ENCODE results near the gene TFR2.

The TFR2 gene

GRCh38 chr7:100573691-100574361 is 67.5 kb downstream of the TFR2 start, which contains the start of gene SAP25:
Gene SAP25, minus strand, starts transcription at chr7:100573900. Its CDS starts 158 bp downstream, at chr7:100573742.
- DNase-seq: no peak
- peaks cover 45 to 66% (median 50%) of the 10 kb centered on the region in 3 donors for H3K36me3 ChIP-seq
- intact Hi-C loops (cut with DNase I; ENCODE audit: low total_unique reads): no loop called here
- no peak for TF ChIP-seq CTCF (IDR thresholded peaks at IDR 0.05)
- H3K9me3 ChIP-seq: no peaks in the 10 kb centered on the region
- no peak within 1 kb of the TSS for H3K27ac ChIP-seq
- peaks cover 0 to 20% (median 14%) of the 10 kb centered on the region in 4 donors for H3K4me1 ChIP-seq
- H3K27me3 ChIP-seq: no peaks in the 10 kb centered on the region
- H3K4me3 ChIP-seq: no peak within 1 kb of the TSS

- peaks cover 0 to 20% (median 14%) of the 10 kb centered on the region in 4 donors for H3K4me1 ChIP-seq
- no peaks in the 10 kb centered on the region for H3K27me3 ChIP-seq
- no peak overlapping the region for H3K4me3 ChIP-seq
- H3K27ac ChIP-seq: no peak overlapping the region
- DNase-seq: peak in 1 of 2 donors; percentile 60
- peaks cover 38 to 59% (median 43%) of the 10 kb centered on the region in 3 donors for H3K36me3 ChIP-seq
- H3K9me3 ChIP-seq: no peaks in the 10 kb centered on the region
- no peak for TF ChIP-seq CTCF (IDR thresholded peaks at IDR 0.05)
- intact Hi-C loops (cut with DNase I; ENCODE audit: low total_unique reads): no loop called here
Measured at GRCh38 chr7:100572949-100573675, 68.2 kb downstream of the TFR2 start.

GRCh38 chr7:100572281-100572948 is 68.9 kb downstream of the TFR2 start:
- Histone ChIP-seq H3K36me3 (peaks cover 31 to 52% (median 36%) of the 10 kb centered on the region in 3 donors), H3K4me1 (peaks cover 0 to 21% (median 15%) of the 10 kb centered on the region in 4 donors), H3K27ac (no peak overlapping the region), H3K4me3 (no peak overlapping the region), H3K27me3 (no peaks in the 10 kb centered on the region), H3K9me3 (no peaks in the 10 kb centered on the region)
- no peak for TF ChIP-seq CTCF (IDR thresholded peaks at IDR 0.05)
- intact Hi-C loops (cut with DNase I; ENCODE audit: low total_unique reads): no loop called here
- DNase-seq: peak in 1 of 2 donors; percentile 63

- Histone ChIP-seq H3K27ac (no peak overlapping the region), H3K36me3 (peaks cover 26 to 45% (median 29%) of the 10 kb centered on the region in 3 donors), H3K4me1 (peaks cover 0 to 21% (median 15%) of the 10 kb centered on the region in 4 donors), H3K9me3 (no peaks in the 10 kb centered on the region), H3K4me3 (no peak overlapping the region), H3K27me3 (no peaks in the 10 kb centered on the region)
- no peak for DNase-seq
- intact Hi-C loops (cut with DNase I; ENCODE audit: low total_unique reads): no loop called here
- no peak for TF ChIP-seq CTCF (IDR thresholded peaks at IDR 0.05)
Measured at GRCh38 chr7:100571829-100572116, 69.6 kb downstream of the TFR2 start.

- Histone ChIP-seq H3K9me3 (no peaks in the 10 kb centered on the region), H3K4me3 (no peak overlapping the region), H3K27me3 (no peaks in the 10 kb centered on the region), H3K27ac (no peak overlapping the region), H3K4me1 (peaks cover 0 to 21% (median 15%) of the 10 kb centered on the region in 4 donors), H3K36me3 (peaks cover 22 to 40% (median 24%) of the 10 kb centered on the region in 3 donors)
- intact Hi-C loops (cut with DNase I; ENCODE audit: low total_unique reads): no loop called here
- DNase-seq: no peak
- no peak for TF ChIP-seq CTCF (IDR thresholded peaks at IDR 0.05)
Measured at GRCh38 chr7:100570954-100571828, 70.2 kb downstream of the TFR2 start.
